Activated CD4-positive, alpha-beta T cell treated with anti-CD3 and anti-CD28 coated beads, Interleukin-10, Interleukin-2, amounts not matched to agents 100 ng/mL and 50 ng/mL, durations not matched to agents 16 hours and 8 hours (primary cell): Measurements from ENCODE around the gene PLCH2.
A peak's percentile ranks its signal among the peaks of the same experiment; 100 is the strongest.

ENCODE experiments used
- DNase-seq: peaks from one replicate; pipeline ENCODE4 v3.0.0-alpha.2; 2020

The PLCH2 gene

GRCh38 chr1:2516124-2516523 lies 40.0 kb downstream of the PLCH2 start:
- no peak for DNase-seq

GRCh38 chr1:2516946-2517345 lies 40.9 kb downstream of the PLCH2 start:
- no peak for DNase-seq

- DNase-seq, result no peak
These were observed 41.9 kb downstream of the PLCH2 start for GRCh38 chr1:2517966-2518365.

GRCh38 chr1:2518528-2518927 lies 42.4 kb downstream of the PLCH2 start:
- DNase-seq, result no peak

GRCh38 chr1:2519029-2519685 lies 43.1 kb downstream of the PLCH2 start:
- no peak for DNase-seq

GRCh38 chr1:2519729-2520128 lies 43.6 kb downstream of the PLCH2 start:
- no peak for DNase-seq

- DNase-seq, result no peak
These were observed 44.1 kb downstream of the PLCH2 start for GRCh38 chr1:2520206-2520605.

GRCh38 chr1:2520806-2521205 lies 44.7 kb downstream of the PLCH2 start:
- no peak for DNase-seq

GRCh38 chr1:2522230-2522629 lies 46.1 kb downstream of the PLCH2 start:
- DNase-seq, result no peak

- peak; percentile 51 for DNase-seq
These were observed 47.3 kb downstream of the PLCH2 start for GRCh38 chr1:2523191-2523890.

GRCh38 chr1:2523891-2524609 lies 48.0 kb downstream of the PLCH2 start:
- peak; percentile 61 for DNase-seq

- no peak for DNase-seq
These were observed 49.5 kb downstream of the PLCH2 start for GRCh38 chr1:2525572-2525919.

GRCh38 chr1:2525920-2526823 lies 50.1 kb downstream of the PLCH2 start, which contains the start of gene PANK4:
TSS of gene PANK4 (minus strand) at chr1:2526596. CDS start at chr1:2526587, 9 bp downstream.
- DNase-seq, result peak; percentile 96

GRCh38 chr1:2526824-2527555 lies 50.9 kb downstream of the PLCH2 start:
- peak; percentile 80 for DNase-seq

- DNase-seq, result no peak
These were observed 51.4 kb downstream of the PLCH2 start for GRCh38 chr1:2527556-2527860.

GRCh38 chr1:2528016-2528415 lies 51.9 kb downstream of the PLCH2 start:
- DNase-seq, result no peak

GRCh38 chr1:2528611-2528965 lies 52.5 kb downstream of the PLCH2 start:
- no peak for DNase-seq

- peak; percentile 59 for DNase-seq
These were observed 53.1 kb downstream of the PLCH2 start for GRCh38 chr1:2528966-2529783.

GRCh38 chr1:2529784-2530512 lies 53.9 kb downstream of the PLCH2 start, which contains the start of gene HES5:
TSS of gene HES5 (minus strand) at chr1:2530263. CDS start at chr1:2530164, 99 bp downstream.
- DNase-seq, result no peak

- DNase-seq, result no peak
These were observed 54.6 kb downstream of the PLCH2 start for GRCh38 chr1:2530513-2531361.
